ENCODE measurements around the gene UBAC2.

UBAC2 gene

DNA sequence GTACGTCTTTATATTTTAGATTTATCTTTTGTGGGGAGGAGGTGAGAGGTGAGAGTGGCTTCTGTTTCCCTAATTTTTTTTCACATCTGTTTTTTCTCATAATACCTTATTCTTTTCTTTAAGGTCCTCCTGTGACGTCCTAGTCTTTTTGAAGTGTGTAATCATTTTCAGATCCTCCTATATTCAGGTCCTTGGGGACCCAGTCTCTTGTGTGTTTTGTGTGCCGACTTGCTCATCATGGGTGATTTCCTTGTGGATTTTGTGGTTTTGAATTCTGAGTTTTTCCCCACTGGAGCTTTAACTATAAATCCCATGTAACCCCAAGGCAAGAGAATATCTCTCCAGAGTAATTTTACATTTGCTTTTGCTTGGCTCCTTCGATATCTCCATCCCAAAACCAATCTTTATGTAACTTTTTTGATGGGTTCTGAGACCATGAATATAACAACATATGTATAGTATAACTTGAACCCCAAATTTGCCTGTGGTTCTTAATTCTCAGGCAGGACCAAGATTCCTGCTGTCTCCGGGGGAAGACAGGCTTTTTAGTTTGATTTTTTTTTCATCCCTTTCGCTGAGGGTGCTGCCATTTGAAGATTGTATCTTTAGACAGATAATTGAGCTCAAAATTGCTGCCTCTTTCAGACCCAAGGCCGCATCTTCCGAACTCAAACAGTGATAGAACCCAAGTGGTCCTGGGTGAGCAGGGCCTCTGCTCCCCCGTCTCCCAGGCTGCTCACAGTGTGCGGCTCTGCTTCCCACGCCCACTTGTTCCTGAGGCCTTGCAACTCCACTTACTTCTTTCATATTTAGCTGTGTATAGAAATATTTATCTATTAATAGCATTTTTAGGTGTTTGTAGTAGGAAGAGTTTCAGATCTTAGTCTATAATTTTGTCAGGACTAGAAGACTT, 165.7 kb downstream of the UBAC2 start:
- no peak for DNase-seq

GRCh38 chr13:99367106-99367616, 166.5 kb downstream of the UBAC2 start:
- no peak for DNase-seq

- no peak for DNase-seq
Measured at GRCh38 chr13:99367663-99368448, 167.2 kb downstream of the UBAC2 start.

GRCh38 chr13:99370481-99371275, 170.0 kb downstream of the UBAC2 start:
- no peak for DNase-seq

GRCh38 chr13:99371956-99372355, 171.3 kb downstream of the UBAC2 start:
- no peak for DNase-seq

DNA sequence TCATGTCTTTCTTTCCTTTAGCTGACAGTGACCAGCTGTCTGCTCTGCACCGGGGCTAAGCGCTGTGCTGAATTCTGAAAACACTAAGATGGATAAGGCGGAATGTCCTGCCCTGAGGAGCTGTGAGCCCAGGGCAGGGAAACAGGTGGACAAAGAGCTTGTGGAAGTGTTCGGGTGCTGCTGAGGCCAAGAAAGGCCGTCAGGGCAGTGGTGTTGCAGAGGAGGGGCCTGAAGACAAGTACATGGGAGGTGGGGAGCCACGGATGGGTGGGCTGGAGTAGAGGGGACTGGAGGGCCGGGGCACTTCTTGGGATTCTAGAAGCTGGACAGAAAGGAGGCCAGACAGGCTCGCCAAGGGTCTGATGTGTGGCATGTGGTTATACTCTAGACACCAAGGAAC, 172.8 kb downstream of the UBAC2 start:
- no peak for DNase-seq

DNA sequence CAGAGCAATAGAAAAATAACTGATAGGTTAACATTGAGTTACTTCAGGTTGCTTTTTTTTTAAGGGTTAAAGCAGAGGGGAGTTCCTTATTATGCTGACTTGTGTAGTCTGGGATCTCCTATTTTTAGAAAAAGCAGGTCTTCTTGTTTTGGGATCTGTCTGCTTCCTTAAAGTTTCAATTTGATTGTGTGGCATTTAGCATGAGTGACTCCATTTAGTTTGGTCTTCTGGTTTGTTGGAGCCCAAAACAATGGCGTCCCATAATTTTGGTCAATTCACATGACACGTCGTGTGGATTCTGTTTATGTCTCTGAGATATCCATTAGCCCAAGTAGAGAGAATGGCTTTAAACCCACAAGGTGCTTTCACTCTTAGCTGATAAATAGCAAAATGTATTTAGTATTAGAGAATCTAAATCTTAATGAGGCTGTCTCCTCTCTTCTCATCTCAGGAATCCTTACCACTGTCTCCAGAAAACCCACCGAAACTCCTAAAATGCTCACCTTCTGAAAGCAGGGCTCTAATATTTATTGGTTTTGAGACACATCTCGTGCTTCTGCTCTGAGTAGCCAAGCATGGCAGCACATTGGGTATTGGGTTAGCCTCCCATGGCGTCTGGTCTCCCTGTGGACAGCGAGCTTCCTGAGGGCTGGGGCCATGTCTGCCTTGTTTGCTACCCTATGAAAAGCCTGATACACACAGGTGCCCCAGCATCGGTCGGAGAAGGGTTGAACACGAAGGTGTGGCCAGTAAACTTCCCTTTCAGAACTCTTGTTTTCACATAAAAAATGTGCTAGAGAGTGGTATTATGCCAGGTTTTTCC, 173.7 kb downstream of the UBAC2 start:
- DNase-seq: no peak

DNA sequence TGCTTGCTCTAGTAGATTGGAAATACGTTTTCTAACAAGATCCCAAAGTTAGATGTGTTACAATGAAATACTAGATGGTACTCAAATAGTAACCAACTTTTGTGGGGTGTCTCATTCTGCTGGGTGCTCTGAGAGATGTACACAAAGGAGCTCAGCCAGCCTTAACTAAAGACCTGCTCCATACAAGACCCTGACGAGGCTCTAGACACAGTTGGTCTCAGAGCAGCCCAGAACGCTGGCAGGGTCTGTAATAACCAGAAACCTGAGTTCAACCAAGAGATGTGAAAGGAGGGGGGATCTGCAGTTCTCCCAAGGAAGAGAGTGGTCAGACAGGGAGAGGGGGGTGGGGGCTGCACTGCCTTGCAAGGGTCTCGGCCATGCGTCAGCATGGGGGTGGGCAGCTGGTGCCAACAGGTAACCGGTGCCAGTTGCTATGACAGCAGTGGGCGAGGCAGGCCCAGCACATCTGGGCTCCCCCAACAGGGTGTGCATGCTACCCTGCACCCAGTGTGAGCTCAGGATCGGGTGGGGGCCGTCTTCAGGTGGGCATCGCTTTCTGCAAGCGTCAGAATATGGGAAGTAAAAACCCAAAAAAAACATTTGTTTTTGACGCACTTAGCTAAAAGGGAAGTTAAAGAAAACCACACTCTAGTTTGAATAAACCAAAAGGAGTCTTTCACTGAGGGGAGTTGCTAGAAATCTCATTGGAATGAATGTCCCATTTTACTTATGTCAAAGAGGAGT, 174.5 kb downstream of the UBAC2 start:
- DNase-seq: no peak

GRCh38 chr13:99375738-99376080, 175.1 kb downstream of the UBAC2 start:
- DNase-seq: no peak

GRCh38 chr13:99376132-99376531, 175.5 kb downstream of the UBAC2 start:
- no peak for DNase-seq

DNA sequence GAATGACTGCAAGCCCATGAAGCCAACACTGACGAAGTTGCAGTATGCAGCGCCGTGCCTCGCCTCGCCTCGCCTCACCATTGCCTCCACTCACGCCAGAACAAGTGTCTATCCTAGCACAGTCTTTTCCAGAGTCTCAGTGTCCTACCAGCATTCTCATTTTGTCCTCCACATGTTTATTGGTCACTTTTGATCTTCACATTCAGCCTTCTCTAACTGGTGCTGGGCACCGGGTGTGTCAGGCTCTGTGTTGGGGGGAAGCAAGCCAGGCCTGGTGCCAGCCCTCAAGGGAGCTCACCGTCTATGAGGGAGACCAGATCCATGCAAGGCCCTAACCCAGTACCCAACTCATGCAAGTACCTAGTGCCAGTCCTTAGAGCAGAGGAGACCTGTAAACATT, 176.3 kb downstream of the UBAC2 start:
- no peak for DNase-seq

DNA sequence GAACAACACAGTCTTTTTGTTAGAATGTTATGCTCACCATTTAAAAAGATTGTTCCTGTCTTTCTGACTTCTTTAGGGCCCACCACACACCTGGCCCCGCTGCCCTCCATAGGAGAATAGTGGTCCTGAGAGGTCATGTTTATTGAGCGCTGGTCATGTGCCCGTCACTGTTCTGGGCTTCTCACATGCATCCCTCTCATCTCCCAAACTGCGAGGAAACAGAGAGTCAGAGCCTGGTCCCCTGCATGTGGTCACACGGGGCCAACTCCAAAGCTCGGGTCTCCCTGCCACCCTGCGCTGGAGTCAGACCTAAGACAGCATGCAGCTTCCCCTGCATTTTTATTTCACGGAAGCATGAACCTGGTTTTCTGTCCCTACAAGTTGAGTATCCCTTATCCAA, 177.0 kb downstream of the UBAC2 start:
- DNase-seq: no peak

DNA sequence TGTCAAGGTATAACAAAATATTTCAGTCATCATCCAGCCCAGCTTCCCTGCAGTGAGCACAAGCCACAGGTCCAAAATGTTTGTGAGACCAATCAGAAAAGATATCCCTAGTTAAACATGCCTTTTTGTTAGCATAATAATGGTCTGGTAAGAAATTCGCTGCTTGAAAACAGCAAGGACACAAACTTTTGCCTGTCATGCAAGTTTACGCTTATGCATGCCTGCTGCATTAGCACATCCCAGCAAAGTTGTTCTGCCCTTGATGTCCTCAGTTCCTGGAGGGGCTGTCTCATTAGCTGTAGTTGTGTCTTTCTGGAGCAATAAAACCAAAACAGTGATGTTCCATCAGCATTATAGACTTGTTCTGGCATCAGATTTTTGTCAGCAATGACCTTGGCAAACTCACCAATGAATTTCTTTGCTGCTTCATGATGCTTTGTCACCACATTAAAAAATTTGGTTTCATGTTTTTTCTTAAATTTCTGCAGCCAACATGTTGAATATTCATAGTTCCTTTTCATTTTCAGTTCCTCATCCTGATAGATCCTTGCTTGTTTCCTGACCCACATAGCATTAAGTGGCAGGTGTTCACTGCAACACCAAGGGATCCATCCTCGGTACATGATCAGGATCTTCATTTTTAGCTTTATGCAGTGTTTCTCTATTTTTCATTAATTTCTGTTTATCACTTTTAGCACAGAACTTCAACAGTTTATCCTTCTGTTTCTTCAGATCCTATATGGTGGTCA, 178.5 kb downstream of the UBAC2 start:
- DNase-seq: no peak

DNA sequence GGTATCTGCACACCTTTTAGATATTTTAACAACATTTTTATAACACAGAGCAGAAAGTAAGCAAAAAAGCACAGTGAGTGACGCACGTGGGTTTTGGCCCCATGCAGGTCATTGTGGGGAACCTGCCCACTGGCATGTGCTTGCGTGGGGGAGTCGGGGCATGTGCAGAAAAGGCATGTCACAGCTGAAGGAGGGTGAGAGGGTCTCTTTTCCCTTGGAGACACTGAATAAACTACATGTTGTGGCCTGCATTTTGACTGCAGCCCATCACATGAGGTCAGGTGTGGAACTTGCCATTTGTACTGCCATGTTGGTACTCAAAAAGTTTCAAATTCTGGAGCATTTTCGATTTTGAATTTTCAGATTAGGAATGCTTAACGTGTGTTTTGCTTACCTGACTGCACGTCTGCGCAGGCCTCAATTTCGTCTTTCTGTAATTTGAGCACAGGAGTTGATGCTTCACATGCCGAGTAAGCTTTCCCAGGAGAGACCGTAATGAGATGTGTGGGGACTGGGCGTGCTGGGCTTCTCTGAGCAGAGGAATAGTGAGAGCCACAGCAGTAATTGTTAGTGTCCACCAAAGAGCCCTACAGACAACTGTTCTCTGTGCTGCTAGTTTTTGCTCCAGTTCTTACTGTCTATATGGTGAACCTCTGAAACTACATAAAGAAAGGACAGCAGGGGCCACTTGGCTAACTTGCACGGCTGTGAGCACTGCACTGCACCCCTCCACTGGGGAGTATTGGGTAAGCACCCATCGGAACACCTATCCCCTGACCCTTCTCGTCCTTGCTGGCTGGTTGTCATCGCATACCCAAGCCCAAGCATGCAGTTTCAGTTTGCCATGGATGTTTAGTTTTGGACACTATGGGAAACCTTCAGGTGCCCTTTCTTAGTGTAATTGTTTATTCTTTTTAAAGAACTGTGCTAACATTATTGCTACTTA, 179.5 kb downstream of the UBAC2 start:
- DNase-seq: no peak

GRCh38 chr13:99380921-99381645, 180.4 kb downstream of the UBAC2 start:
- DNase-seq: no peak

DNA sequence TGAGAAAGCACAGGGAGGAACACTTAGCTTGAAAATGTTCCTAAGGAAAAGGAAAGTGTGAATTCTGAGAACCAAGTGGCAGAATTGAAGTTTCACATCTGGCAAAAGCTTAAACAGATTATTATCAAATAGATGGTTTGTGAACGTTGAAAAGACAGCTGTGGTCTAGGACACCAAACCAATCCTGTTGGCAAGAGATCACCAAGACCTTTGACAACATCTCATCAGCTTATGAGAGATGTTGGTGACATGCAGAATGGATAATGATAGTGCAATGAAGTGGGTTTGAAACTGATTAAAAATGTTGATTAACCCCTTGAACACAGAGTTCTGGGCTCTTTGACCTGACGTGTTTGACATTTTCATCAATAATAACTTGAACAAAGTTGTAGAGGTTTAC, 181.1 kb downstream of the UBAC2 start:
- no peak for DNase-seq

DNA sequence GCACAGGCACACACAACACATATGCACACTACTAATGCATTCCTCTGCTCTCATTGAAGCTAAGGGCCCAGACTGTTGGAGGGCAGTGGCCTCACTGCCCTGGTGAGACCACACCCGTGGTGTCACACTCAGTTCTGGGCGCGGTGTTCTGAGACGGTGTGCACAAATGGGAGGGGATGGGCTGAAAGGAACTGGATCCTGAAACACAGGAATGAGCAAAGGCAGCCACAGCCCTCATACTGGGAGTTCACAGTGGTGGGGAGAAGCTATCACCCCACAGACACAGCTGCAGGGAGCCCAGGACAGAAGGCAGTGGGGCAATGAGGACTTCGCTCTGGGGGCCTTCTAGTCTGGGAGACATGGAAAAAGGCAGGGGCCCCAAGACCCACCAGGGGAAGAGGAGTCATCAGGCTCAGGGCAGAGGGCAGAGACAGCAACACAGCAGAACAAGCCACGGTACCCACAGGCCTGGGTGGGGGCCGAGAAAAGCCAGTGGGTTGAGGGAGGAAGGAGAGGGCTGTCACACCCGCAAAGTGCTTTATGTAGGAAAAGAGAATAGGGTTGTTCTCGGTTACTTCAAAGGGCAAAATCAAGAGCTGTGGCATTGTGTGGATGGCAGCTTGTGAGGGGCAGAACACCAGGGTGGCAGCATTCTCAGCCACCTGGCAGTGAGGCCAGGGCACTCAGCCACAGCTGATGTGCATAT, 181.9 kb downstream of the UBAC2 start:
- no peak for DNase-seq

DNA sequence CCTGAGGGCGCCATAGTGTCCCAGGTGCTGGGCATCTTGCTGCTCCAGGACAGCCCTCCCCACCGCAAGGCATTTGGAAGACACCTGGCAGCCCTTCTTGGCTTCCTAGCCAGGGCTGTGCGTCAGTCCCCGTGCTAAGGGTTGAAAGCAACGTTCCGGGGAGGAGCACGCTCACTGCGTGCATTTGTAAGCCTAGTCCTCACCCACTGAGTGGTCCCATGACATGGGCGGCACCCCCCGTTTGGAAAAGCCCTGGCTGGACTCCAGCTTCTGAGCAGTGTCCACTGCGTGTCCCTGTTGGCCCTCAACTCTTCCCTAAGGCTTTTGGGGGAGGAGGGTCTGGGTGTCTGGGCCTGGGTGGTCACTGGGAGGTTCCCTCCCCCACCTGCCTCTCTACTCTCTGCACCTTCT, 182.9 kb downstream of the UBAC2 start:
- no peak for DNase-seq
